GM12878 (cell line): ENCODE data around the gene PFKM. TPM values are rescaled to one million over a fixed set of nuclear protein-coding genes. Genes with fewer than 3 reads are reported as not detected.

Source experiments
- ATAC-seq: fragments of 200-7000 bp; cut with Tn5 transposase; 3 replicates; pipeline ENCODE4 v1.9.1; 2020; ENCODE audit warnings: mild to moderate bottlenecking, moderate library complexity
- BruUV-seq: library from RNA; stranded (reverse); fragments of 400-500 nt; replicated peaks from 2 replicates; lab custom pipeline; 2021; lab: Mats Ljungman, UMichigan
- CTCF ChIA-PET: fragments of 300-600 bp; sonication (Branson Sonifier 250); formaldehyde crosslinking; extraction: SDS; loops from one replicate; lab custom pipeline; 2021; ENCODE audit warnings: inconsistent platforms; lab: Yijun Ruan, JAX
- POLR2A ChIA-PET: fragments of 350-600 bp; formaldehyde crosslinking; extraction: SDS; loops from one replicate; lab custom pipeline; 2021; ENCODE audit warnings: inconsistent platforms; lab: Charles Lee
- RAD21 ChIA-PET: fragments of 300-600 bp; sonication (Branson Sonifier 250); formaldehyde crosslinking; loops from one replicate; lab custom pipeline; 2023; ENCODE audit warnings: antibody characterized with exemption; ENCODE audit not compliant: unreplicated experiment; lab: Charles Lee
- SMC1A ChIA-PET: fragments of 300-600 bp; sonication (Branson Sonifier 250); formaldehyde crosslinking; loops from one replicate; lab custom pipeline; 2023; ENCODE audit not compliant: unreplicated experiment, uncharacterized antibody; lab: Charles Lee
- DNase-seq: peaks from one replicate; pipeline ENCODE4 v3.0.0-alpha.2; 2011; ENCODE audit warnings: low read depth, low spot score
- FAIRE-seq: peaks from 3 replicates; lab custom pipeline; 2011; peaks lifted over from hg19 to GRCh38; lab: Jason Lieb, UNC
- H2AFZ ChIP-seq: 2 replicates; pipeline ENCODE4 v1.6.0; 2011; ENCODE audit warnings: low read depth, low read length, control low read depth; ENCODE audit not compliant: control insufficient read depth
- H3K27ac ChIP-seq: 2 replicates; pipeline ENCODE4 v1.5.1; 2011; ENCODE audit warnings: control low read depth; ENCODE audit not compliant: control insufficient read depth, insufficient read depth
- H3K27me3 ChIP-seq, 2 experiments: replicated peaks in 1 of 2; 2 replicates each; pipeline versions ENCODE4 v1.6.0 to v1.6.1; 2011; ENCODE audit warnings: low read length in 1 of 2; ENCODE audit not compliant: control insufficient read depth in 2 of 2, insufficient read depth in 2 of 2
- H3K36me3 ChIP-seq, 2 experiments: 2 replicates each; pipeline ENCODE4 v1.5.1; 2011; ENCODE audit warnings: low read length in 1 of 2; ENCODE audit not compliant: control insufficient read depth in 2 of 2, insufficient read depth in 2 of 2
- H3K4me1 ChIP-seq: 2 replicates; pipeline ENCODE4 v1.6.1; 2011; ENCODE audit warnings: mild to moderate bottlenecking, low read length, moderate library complexity, mixed read lengths; ENCODE audit not compliant: control insufficient read depth, insufficient read depth
- H3K4me2 ChIP-seq: 2 replicates; pipeline ENCODE4 v1.6.0; 2011; ENCODE audit warnings: control low read depth; ENCODE audit not compliant: control insufficient read depth, insufficient read depth
- H3K4me3 ChIP-seq: fragments of 200-600 bp; sonication (generic); 2 replicates; pipeline ENCODE4 v1.5.1; 2016
- H3K79me2 ChIP-seq: 2 replicates; pipeline ENCODE4 v1.6.0; 2011; ENCODE audit warnings: low read length; ENCODE audit not compliant: control insufficient read depth, insufficient read depth
- H3K9ac ChIP-seq: 2 replicates; pipeline ENCODE4 v1.8.0; 2011; ENCODE audit warnings: low read length, control low read depth, mixed read lengths; ENCODE audit not compliant: control insufficient read depth, insufficient read depth
- H3K9me3 ChIP-seq: replicated peaks from 3 replicates; pipeline ENCODE4 v1.5.1; 2011; ENCODE audit warnings: mild to moderate bottlenecking, low read length; ENCODE audit not compliant: control insufficient read depth, insufficient read depth
- H4K20me1 ChIP-seq: 2 replicates; pipeline ENCODE4 v1.6.0; 2011; ENCODE audit not compliant: control insufficient read depth, insufficient read depth
- DPF2 ChIP-seq: fragments of 450-650 bp; IDR thresholded peaks from 2 replicates; pipeline ENCODE4 v1.6.1; 2017; ENCODE audit warnings: mild to moderate bottlenecking
- KAT2A ChIP-seq: conservative IDR thresholded peaks from 2 replicates; pipeline ENCODE4 v1.6.1; 2011; ENCODE audit warnings: low read depth, low read length; ENCODE audit not compliant: control insufficient read depth
- NBN ChIP-seq: fragments of 450-650 bp; IDR thresholded peaks from 2 replicates; pipeline ENCODE4 v1.6.1; 2016
- NFYB ChIP-seq: IDR thresholded peaks from 2 replicates; pipeline ENCODE4 v1.6.1; 2011; ENCODE audit warnings: low read depth, mild to moderate bottlenecking, low read length, improper control_type of control experiment, moderate library complexity; ENCODE audit not compliant: insufficient read depth
- NR2C1 ChIP-seq: fragments of 450-650 bp; IDR thresholded peaks from 2 replicates; pipeline ENCODE4 v1.6.1; 2017; ENCODE audit warnings: antibody characterized with exemption, mild to moderate bottlenecking, moderate library complexity
- POLR2A ChIP-seq: IDR thresholded peaks from 2 replicates; pipeline ENCODE4 v1.6.1; 2011; ENCODE audit warnings: low read depth, mild to moderate bottlenecking, low read length
- SIN3A ChIP-seq: IDR thresholded peaks from 2 replicates; pipeline ENCODE4 v1.6.1; 2012; ENCODE audit warnings: low read depth, low read length, improper control_type of control experiment
- SMAD1 ChIP-seq: fragments of 450-650 bp; IDR thresholded peaks from 2 replicates; pipeline ENCODE4 v1.6.1; 2018; ENCODE audit warnings: mild to moderate bottlenecking, low read depth; ENCODE audit not compliant: partially characterized antibody
- STAT3 ChIP-seq: IDR thresholded peaks from 2 replicates; pipeline ENCODE4 v1.6.1; 2011; ENCODE audit warnings: low read depth, low read length, improper control_type of control experiment
- ZNF207 ChIP-seq: fragments of 450-650 bp; IDR thresholded peaks from 2 replicates; pipeline ENCODE4 v1.6.1; 2014; ENCODE audit warnings: antibody characterized with exemption, mild to moderate bottlenecking, borderline replicate concordance
- ZNF24 ChIP-seq: fragments of 450-650 bp; IDR thresholded peaks from 2 replicates; pipeline ENCODE4 v1.6.1; 2017; ENCODE audit warnings: antibody characterized with exemption, mild to moderate bottlenecking
- WGBS: methylation state at CpG from one replicate; pipeline ENCODE4 v1.1.6; 2016; ENCODE audit warnings: low lambda C conversion rate; ENCODE audit not compliant: insufficient replicate concordance, insufficient coverage; ENCODE audit errors: missing lambda C conversion rate; 5-methylcytosine and 5-hydroxymethylcytosine counted together
- in situ Hi-C: fragments of 300-500 bp; cut with MboI; formaldehyde crosslinking; loops from 9 replicates; pipeline ENCODE4 v1.14.3; 2018; ENCODE audit warnings: mixed read lengths
- intact Hi-C: fragments of 100-400 bp; cut with micrococcal nuclease; formaldehyde crosslinking; loops from one replicate; pipeline ENCODE4 v1.14.2; 2022; ENCODE audit not compliant: unreplicated experiment
- polyA plus RNA-seq, 11 experiments: library from polyadenylated mRNA; depleted of rRNA in 4 of 11; unstranded in 6 of 11; stranded (reverse) in 5 of 11; fragments of >200 nt; fragmentation: Nextera tagmentation in 4 of 11; fragmentation: Illumina TruSeq in 1 of 11; extraction: Ambion mirVana in 4 of 11; extraction: Trizol in 1 of 11; gene quantifications; 1 replicate in 1 of 11; 2 replicates in 10 of 11; pipeline versions ENCODE4 v1.2.1 to v1.2.3, GENCODE V29; 2011 to 2016; ENCODE audit warnings: inconsistent platforms in 2 of 11, missing spikeins in 2 of 11, low read depth in 1 of 11
- total RNA-seq, 4 experiments: library from RNA; depleted of rRNA in 3 of 4; stranded (reverse); fragments of >200 nt in 3 of 4; fragmentation: Illumina TruSeq in 1 of 4; extraction: Trizol in 1 of 4; gene quantifications; 2 replicates each; pipeline versions ENCODE4 v1.2.1 to v1.2.3, GENCODE V29; 2013 to 2021
- TF ChIP-seq, protein P1 (sequence below): fragments of 450-650 bp; IDR thresholded peaks from 2 replicates; pipeline ENCODE4 v1.6.1; 2017; ENCODE audit warnings: low read depth, mild to moderate bottlenecking, moderate library complexity

PFKM gene
- total and polyA plus RNA-seq, 10 of the 15 experiments (the other 5 are each of a cell fraction or from before 2014, with no cell fraction given): 27.6 to 80.0 (median 55.8) TPM

DNA sequence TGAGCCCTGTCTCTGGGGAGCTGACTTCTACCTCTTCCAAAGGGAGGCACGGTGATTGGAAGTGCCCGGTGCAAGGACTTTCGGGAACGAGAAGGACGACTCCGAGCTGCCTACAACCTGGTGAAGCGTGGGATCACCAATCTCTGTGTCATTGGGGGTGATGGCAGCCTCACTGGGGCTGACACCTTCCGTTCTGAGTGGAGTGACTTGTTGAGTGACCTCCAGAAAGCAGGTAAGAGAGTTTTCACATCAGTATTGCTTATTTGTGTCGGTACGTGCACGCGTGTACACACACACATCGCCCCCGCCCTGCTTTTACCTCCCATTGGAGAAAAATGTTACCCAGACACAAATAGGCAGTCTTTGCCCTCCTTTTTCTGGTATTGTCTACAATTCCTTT lies 13.7 kb downstream of the PFKM start:
- 97% methylated on average over 14 of the region's 14 CpGs for WGBS
- H3K36me3 ChIP-seq: peaks cover 17 to 43% of the 10 kb centered on the region in 2 experiments
- no peaks in the 10 kb centered on the region for H3K4me1 ChIP-seq
- no peaks in the 10 kb centered on the region for H3K9me3 ChIP-seq
- ChIA-PET RAD21 (no interaction called here), POLR2A (no interaction called here), SMC1A (no interaction called here), CTCF (no interaction called here)
- no peak for TF ChIP-seq STAT3
- no peak for TF ChIP-seq KAT2A
- no peak for TF ChIP-seq NFYB
- TF ChIP-seq NR2C1: no peak
- TF ChIP-seq SMAD1: no peak
- no peak for TF ChIP-seq NBN
- TF ChIP-seq ZNF24: no peak
- no peak for TF ChIP-seq SIN3A
- TF ChIP-seq DPF2: no peak
- H3K9ac ChIP-seq: no peak overlapping the region
- intact Hi-C loops: no loop called here
- in situ Hi-C loops: no loop called here
- no peak overlapping the region for H3K27ac ChIP-seq
- FAIRE-seq (no peak), ATAC-seq (no peak), DNase-seq (no peak)
- no peaks in the 10 kb centered on the region for H3K27me3 ChIP-seq
- H2AFZ ChIP-seq: no peak overlapping the region
- H3K4me2 ChIP-seq: no peak overlapping the region
- H4K20me1 ChIP-seq: no peaks in the 10 kb centered on the region
- H3K4me3 ChIP-seq: no peak overlapping the region
- H3K79me2 ChIP-seq: no peaks in the 10 kb centered on the region; the same call in 1 of the 2 replicates
- no TSS peak for BruUV-seq

DNA sequence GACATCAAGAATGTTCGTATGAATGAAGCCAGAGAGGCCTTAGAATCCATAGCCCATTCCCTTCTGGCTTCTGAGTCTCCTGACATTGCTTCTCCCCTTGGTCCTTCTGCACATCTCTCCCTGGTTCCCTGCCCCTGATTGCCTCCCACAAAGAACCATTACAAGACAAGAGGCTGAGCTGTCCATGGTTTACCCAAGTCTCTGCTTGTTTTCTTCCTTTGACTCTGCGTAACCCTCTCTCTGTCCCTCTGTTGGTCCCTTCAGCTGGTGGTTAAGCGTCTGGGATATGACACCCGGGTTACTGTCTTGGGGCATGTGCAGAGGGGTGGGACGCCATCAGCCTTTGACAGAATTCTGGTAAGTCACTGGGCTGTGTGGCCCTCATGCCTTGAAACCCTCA lies 15.9 kb downstream of the PFKM start:
- DNase-seq: no peak
- no peaks in the 10 kb centered on the region for H3K27me3 ChIP-seq
- CTCF ChIA-PET: no interaction called here
- TF ChIP-seq, protein P1, sequence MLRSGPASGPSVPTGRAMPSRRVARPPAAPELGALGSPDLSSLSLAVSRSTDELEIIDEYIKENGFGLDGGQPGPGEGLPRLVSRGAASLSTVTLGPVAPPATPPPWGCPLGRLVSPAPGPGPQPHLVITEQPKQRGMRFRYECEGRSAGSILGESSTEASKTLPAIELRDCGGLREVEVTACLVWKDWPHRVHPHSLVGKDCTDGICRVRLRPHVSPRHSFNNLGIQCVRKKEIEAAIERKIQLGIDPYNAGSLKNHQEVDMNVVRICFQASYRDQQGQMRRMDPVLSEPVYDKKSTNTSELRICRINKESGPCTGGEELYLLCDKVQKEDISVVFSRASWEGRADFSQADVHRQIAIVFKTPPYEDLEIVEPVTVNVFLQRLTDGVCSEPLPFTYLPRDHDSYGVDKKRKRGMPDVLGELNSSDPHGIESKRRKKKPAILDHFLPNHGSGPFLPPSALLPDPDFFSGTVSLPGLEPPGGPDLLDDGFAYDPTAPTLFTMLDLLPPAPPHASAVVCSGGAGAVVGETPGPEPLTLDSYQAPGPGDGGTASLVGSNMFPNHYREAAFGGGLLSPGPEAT: no peak
- TF ChIP-seq ZNF207: no peak
- TF ChIP-seq POLR2A: no peak
- TF ChIP-seq, all 136 proteins: peak for 0
- Histone ChIP-seq H3K9me3 (no peaks in the 10 kb centered on the region), H4K20me1 (no peaks in the 10 kb centered on the region), H3K4me1 (no peaks in the 10 kb centered on the region), H3K27ac (no peak overlapping the region), H3K36me3 (peaks cover 20 to 56% of the 10 kb centered on the region in 2 experiments), H3K4me2 (no peak overlapping the region), H3K9ac (no peak overlapping the region), H2AFZ (no peak overlapping the region), H3K79me2 (no peaks in the 10 kb centered on the region), H3K4me3 (no peak overlapping the region)
- intact Hi-C loops: no loop called here
- BruUV-seq: no TSS peak
- SMC1A ChIA-PET: interaction anchor here (2.3 kb wide), 1 partner anchor 10 kb away, joined by 6 read pairs; no protein-coding TSS in a partner anchor
- in situ Hi-C loops: no loop called here
- ATAC-seq: no peak
- WGBS: 93% methylated on average over 5 of the region's 5 CpGs
- RAD21 ChIA-PET: no interaction called here
- no peak for FAIRE-seq
- POLR2A ChIA-PET: no interaction called here
